ENCODE data around the gene ZDHHC13.
"Not testable (repeated sequence)": the region's sequence is repeated elsewhere in the genome, so short reads cannot be mapped to it uniquely, and the experiment has no call there.

The ZDHHC13 gene

DNA sequence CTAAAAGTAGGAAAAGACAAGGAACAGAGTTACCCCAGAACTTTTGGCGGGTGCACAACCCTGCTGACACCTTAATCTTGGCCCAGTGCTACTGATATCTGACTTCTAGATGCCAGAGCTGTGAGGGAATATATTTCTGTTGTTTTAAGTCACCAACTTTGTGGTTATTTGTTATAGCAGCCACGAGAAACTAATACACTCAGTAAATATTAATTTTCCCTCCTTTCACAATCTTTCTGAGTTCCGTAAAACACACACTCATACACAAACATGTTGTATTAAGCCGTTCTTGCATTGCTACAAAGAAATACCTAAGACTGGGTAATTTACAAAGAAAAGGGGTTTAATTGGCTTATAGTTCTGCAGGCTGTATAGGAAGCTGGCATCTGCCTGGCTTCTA lies 16.1 kb upstream of the ZDHHC13 start:
- DNase-seq (ENCODE audit: low read depth, low spot score), result no peak

DNA sequence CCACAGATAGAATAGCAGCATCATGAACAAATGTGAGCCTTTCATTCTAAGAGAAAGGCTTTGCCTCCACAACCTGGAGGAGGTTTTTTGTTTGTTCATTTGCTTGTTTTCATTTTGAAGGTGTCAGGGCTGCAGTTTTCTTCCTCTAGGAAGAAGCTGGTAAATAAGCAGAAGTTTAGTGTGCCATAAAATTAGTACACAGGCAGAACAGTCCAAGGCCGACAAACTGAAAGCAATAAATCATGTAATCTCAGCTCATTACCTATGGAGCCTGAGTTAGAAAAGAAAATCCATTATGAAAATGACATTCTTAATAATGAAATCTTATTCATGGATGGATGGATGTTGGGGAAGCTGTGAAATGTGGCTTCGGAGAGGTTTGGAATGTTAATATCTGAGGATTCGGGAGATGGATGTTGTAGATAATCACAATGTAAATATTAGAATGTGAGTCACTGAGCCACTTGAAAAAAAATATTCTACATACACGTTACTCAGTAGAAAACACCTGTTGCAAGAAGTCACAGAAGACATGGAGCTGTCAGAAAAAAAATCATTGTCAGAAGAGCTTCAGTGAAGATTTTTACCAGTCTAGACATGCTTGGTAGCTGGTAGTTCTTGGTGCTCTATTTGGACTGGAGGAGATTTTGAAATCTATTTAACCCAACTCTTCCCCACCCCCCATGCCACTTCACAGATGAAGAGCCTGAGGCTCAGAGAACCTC lies 15.0 kb upstream of the ZDHHC13 start:
- DNase-seq (ENCODE audit: low read depth, low spot score), result no peak

DNA sequence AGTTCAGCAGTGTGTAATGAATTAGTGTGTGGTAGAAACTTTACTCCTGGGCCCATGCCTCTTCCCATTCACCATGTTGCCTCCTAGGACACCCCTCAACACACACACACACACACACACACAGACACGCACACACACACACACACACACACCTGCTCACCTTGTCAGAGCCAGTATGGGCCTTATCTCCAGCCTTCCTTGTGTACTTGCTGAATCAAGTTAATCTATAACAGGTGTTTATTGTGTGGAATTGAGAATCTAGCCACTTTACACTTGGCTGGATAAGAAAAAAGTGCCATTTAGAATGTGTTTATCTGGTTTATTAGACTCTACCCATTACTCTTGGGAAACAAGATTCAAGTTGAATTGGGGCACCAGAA lies 14.5 kb upstream of the ZDHHC13 start:
- no peak for DNase-seq (ENCODE audit: low read depth, low spot score)

DNA sequence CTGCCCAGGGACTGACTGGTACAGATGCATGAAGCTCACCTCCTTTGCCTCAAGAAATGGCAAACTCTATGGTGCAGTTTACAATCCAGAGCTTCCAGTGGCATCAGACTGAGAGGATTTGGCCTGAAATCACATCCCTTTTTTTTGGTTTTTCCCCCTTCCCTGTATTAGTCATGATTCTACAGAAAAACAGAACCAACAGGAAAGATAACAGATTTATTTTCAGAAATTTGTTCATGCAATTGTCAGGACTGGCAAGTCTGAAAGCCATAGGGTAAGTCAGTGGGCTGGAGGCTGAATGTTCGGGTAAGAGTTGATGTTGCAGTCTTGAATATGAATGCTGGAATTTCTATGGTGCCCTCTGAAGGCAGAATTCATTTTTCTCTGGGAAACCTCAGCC lies 12.0 kb upstream of the ZDHHC13 start:
- DNase-seq (ENCODE audit: low read depth, low spot score), result no peak

DNA sequence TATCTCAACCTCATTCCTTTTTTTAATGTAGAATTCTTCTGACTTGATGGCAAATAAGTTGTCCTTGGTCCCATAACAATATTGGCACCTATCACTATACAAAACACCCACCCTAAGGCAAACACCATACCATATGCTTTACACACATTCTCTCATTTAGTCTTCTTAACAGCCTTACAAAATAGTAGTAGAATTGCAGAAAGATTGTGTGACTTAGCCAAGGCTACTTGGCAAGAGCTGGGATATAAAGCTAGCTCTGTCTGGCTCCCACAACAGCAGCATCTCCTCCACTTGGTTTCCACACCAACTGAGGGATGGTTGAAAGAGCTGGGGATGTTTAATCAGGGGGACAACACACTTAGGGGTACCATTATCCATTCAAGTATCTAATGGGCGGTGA lies 9.8 kb upstream of the ZDHHC13 start:
- DNase-seq (ENCODE audit: low read depth, low spot score), result no peak

DNA sequence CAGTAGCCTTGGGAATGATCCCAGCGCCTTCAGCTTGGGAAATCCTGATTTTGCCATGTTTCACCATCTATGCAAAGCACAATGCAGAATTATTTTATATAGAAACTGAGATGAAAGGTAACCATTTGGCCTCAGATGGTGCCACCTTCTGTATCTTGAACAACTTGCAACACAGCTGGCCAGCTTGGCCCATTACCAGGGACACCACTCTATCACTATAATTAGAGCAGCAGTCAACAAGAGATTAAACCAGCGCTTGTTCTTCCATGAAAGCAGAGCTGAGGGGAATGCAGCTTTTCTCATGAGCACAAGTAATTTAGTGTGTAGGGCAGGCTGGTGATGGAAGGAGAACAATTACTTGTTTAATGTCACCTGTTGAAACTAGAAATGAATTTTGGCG lies 6.7 kb upstream of the ZDHHC13 start:
- DNase-seq (ENCODE audit: low read depth, low spot score), result no peak

DNA sequence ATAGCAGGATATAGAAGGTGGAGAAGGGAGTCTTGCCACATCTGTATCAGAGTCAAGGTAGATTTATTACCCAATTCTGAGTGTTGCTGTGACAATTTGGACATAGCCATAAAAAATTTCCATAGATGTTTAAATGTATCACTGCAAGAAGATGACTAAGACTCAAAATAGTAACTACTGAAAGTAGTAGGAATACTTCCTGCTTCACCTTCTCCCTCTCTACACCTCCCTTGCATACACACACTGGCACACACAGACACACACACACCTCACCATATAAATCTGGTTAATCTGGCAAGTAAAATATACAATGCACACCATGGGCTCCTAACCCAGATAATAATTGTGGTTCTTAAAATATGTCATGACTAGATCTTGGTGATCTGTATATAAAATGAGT lies 5.2 kb upstream of the ZDHHC13 start:
- no peak for DNase-seq (ENCODE audit: low read depth, low spot score)

DNA sequence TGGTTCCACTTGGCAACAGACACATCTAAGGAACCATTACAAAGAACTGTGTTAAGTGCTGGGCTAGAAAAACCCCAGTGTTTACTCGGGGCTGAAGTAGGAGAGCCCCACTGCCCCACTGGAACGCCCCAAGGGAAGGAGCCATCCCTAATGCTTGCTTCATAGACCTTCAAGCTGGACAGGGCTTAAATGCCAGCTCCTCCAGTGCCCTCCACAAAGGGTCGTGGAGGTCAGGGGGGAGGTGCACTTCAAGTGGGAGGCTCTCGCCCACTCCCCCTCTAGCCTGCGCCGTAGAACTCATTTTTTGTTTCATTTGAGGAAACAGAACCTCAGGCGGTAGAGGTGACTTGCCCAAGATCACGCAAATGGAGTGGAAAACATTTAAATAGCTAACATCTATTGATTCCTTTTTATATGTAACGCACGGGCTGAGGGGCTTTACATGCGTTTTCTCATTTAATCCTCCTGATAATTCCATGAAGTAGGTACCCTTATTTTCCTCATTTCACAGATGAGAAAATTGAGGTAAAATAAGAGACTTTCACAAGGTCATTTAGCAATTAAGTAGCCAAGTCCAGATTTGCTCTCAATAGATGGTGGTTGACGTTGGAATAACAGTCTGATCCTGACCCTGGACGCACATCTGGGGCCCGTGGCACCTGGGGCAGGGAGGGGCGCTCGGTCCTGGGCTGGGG lies 545 bp upstream of the ZDHHC13 start:
- no peak for DNase-seq (ENCODE audit: low read depth, low spot score)

DNA sequence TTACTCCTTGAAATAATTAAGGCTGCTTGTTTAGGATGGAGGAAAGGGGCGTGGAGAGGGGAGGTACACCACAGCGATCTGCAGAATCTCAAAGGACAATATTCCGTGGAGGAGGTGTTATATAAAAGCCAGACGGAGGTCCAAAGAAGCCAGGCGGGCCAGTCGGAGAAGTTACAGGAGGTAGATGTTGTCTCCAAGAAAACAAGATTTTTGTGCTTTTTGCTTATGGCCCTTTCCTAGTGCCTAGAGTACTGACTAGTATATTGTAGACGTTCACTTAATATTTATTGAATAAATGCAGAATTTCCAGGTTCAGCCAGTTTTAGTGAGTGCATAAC lies 761 bp downstream of the ZDHHC13 start:
- no peak for DNase-seq (ENCODE audit: low read depth, low spot score)

DNA sequence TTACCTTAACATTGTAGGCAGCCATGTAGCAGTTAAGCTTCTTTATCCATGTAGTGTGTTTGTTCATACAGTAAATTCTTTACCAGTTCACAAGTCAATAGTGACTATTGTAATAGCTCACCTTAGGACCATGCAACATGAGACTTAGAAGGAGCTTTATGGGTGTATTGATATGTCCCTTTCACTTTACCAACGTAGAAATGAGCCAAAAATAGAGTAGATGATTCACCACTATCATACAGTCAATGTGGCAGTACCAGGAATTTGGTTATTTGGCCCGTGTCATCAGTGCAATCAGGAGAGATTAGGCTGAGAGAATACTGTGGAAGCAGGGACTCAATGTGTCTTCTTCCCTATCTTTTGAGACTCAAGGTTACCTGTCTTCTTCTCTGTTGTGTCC lies 4.7 kb downstream of the ZDHHC13 start:
- DNase-seq (ENCODE audit: low read depth, low spot score), result no peak

DNA sequence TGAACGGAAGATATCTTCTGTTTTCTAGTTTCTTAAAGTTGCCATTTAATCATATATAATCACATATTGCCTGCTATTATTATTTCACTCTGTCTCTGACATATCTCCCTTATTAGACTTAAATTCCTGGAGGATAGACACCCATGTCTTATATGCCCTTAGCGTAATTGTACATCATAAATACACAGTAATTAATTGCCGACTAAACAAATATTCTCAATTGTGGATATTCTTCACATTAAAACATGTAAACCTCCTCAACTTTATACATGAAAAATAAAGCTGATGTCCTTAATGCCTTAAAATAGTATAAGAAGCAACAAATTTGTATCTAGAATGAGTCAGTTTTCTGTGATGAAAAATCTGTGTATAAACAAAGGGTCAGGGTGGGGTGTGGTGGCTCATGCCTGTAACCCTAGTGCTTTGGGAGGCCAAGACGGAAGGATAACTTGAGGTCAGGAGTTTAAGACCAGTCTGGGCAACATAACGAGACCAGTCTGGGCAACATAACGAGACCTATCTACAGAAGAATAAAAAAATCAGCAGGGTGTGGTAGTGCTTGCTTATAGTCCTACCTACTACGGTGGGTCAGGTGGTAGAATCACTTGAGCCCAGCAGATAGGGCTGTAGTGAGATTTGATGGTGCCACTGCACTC lies 6.1 kb downstream of the ZDHHC13 start:
- no peak for DNase-seq (ENCODE audit: low read depth, low spot score)

DNA sequence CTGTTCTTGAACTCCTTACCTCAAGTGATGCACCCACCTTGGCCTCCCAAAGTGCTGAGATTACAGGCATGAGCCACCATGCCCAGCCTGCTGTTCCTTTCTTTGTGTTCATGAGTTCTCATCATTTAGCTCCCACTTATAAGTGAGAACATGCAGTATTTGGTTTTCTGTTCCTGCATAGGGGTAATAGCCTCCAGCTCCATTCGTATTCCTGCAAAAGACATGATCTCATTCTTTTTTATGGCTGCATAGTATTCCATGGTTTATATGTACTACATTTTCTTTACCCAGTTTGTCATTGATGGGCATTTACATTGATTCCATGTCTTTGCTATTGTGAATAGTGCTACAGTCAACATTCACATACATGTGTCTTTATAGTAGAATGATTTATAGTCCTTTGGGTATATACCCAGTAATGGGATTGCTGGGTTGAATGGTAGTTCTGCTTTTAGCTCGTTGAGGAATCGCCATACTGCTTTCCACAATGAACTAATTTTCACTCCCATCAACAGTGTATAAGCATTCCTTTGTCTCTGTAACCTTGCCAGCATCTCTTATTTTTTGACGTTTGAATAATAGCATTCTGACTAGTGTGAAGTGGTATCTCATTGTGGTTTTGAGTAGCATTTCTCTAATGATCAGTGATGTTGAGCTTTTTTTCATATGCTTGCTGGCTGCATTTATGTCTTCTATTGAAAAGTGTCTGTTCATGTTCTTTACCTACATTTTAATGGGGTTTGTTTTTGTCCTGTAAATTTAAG lies 9.8 kb downstream of the ZDHHC13 start:
- DNase-seq (ENCODE audit: low read depth, low spot score), result not testable (repeated sequence)

DNA sequence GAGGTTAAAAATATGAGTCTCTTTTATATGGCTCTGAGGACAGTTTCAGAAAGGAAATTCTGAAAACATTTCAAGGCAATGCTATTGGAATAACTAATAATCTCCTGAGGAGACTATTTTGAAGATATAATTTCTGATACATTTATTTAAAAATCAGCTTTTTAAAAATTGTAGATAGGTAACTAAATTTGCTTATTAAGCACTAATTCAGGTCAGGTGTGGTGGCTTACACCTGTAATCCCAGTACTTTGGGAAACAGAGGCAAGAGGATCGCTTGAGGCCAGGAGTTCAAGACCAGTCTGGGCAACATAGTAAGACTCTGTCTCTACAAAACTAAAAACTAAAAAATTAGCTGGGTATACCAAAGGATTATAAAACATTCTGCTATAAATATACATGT lies 17.0 kb downstream of the ZDHHC13 start:
- DNase-seq (ENCODE audit: low read depth, low spot score), result no peak

DNA sequence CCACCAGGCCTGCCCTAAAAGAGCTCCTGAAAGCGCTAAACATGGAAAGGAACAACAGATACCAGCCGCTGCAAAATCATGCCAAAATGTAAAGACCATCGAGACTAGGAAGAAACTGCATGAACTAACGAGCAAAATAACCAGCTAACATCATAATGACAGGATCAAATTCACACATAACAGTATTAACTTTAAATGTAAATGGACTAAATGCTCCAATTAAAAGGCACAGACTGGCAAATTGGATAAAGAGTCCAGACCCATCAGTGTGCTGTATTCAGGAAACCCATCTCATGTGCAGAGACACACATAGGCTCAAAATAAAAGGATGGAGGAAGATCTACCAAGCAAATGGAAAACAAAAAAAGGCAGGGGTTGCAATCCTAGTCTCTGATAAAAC lies 19.9 kb downstream of the ZDHHC13 start:
- DNase-seq (ENCODE audit: low read depth, low spot score), result not testable (repeated sequence)

DNA sequence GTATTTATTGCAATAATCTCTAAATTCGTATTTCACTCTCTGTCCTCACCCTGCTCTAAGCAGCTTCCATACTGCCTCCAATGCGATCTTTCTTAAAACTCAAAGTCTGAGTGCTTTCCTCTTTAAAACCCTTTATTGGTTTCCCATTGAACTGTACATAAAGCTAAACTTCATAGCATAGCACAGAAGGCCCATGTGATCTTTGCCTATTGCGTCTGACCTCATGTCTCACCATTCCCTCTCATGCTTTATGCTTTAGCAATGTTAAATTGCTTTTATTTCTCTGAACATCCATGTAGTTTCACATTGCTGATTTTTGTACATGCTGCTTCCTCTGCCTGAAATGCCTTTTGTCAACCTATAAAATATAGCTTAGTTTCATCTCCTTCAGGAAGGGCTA lies 28.4 kb downstream of the ZDHHC13 start:
- no peak for DNase-seq (ENCODE audit: low read depth, low spot score)

DNA sequence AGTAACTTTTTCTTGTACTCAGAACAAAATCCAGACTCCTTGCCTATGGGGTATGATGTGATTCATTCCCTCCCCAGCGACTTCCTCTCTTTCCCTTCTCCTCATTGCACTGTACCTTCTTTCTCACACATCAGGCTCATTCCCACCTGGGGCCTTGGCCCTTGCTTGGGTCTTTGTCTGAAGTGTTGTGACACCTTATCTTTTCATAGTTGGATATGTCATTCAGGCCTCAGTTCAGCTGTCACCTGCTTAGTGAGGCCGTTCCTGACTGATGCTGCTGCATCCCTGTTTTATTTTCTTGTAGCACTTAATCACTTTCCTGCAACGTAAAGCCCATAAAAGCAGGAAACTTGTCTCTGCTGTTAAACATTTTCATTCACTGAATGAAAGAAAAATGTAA lies 39.9 kb downstream of the ZDHHC13 start:
- no peak for DNase-seq (ENCODE audit: low read depth, low spot score)

DNA sequence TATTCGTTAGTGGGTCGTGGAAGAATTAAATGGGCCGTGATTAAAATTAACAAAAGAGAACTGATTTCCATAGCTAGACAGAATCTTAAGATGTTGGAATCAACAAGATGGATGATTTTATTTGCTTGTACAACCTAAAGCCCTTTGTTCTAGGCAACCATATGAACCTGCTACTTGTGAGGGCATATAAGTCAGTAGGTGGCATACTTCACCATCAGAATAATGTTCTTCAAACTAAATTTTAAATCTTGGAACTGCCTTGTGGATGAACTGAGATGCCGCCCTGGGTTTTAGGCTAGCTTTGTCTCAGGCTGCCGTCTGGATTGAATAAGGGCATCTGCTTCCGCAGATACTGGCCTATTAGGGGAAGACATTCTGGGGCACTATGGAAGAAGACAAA lies 43.9 kb downstream of the ZDHHC13 start:
- no peak for DNase-seq (ENCODE audit: low read depth, low spot score)

DNA sequence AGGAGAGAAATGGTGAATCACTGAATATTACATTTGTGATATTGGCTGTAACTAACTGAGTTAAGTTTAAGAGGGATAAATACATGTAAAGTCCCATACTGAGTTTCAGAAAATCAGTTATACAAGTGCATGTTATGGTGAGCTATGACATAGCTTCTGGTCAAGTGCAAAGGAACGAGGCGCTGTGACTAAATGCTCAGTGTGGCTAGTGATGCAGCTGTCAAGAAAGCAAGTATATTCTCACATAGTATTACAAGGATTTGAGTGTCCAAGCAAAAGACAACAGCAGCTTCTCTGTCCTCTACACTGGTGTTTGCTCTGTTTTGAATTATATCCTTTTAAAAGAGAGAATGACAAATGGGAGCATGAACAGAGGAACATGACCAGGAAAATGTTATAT lies 44.7 kb downstream of the ZDHHC13 start:
- no peak for DNase-seq (ENCODE audit: low read depth, low spot score)

DNA sequence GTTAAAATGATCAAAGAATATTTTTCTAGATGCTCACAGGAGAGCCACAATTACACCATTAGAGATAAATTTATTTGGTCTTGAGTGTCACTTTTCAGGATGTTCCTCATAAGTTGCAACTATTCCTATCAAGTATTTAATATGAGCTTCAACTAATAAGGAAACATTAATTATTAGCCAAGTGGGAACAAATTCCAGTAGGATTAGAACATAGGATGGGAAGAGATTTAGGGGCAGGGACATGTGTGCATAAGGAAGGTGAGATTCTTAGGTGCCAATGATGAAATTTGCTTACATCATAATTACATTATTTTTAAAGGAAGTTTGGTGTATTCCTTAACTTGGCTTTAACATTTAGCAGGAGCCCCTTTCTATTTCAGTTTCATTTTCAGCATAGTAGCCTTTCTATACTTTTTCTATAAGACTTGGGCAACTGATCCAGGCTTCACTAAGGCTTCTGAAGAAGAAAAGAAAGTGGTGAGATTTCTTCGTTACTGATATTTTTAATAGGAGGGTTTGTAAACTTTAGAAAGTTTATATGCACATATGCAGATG lies 46.1 kb downstream of the ZDHHC13 start:
- no peak for DNase-seq (ENCODE audit: low read depth, low spot score)

DNA sequence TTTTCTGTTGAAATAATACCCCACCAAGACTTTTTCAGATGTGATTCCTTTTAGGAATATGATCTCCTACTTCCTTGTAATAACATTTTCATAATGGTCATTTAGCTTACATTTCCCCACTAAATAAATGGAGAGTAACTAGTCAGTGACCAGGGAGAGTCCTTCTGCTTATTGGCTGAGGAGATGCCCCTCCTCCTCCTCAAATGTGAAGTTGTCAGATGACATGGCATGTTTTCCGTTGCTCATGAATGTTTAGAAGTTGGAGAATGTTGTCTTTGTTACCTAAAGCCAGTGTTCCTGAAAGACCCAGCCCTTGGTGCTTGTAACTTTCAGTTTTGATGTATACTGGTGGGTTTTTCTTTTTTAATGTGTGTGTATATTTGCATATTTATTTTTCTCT lies 46.6 kb downstream of the ZDHHC13 start:
- no peak for DNase-seq (ENCODE audit: low read depth, low spot score)

DNA sequence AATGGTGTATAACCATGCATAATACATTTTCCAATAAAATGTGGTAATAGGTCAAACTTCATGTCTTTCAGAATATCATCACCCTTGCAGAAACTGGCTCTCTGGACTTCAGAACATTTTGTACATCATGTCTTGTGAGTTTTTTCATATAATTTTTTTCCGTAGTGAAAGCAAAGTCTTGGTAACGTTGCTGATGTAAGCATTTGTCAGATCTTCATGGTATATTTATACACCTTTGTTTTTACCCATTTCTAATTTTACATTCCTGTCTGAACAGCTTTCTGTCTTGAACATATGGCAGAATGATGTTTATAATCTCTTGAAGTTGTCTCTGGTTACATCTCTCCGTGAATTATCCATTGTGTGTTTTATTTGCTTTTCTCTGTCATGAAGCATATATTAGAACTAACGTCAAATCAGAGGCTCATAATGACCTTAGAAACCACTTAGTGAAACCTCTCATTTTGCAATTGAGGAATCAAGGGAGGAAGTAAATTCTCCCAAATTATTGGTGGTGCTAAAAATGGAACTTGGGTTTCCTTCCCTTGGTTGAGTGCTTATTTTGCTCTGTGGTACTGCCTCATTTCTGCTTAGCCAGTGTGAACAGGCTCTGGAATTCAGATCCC lies 47.4 kb downstream of the ZDHHC13 start:
- no peak for DNase-seq (ENCODE audit: low read depth, low spot score)

DNA sequence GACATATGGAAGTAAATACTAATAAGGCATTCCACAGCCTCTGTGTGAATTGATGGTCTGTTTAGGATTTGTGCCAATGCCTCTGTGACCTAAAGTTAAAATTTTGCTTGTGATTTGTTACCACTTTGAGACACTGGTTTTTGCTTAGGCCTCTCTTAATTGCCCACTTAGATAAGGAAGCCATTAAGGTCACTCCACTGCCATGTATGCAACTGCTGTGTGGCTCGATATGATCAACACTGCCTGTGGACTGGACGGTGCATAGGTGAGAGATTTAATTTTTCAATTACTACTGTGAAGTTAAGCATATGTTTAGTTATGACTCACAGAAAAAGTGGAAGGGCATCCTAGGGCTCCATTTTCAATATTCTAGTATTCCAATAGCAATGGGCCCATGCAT lies 47.9 kb downstream of the ZDHHC13 start:
- DNase-seq (ENCODE audit: low read depth, low spot score), result no peak

All from activated naive CD8-positive, alpha-beta T cell treated with anti-CD3 and anti-CD28 coated beads, Interleukin-2, amount 50 U/mL, for 16 hours (primary cell).